IPS-20b (cell line): ENCODE results near the gene SOCS7.
A peak's percentile ranks its signal among the peaks of the same experiment; 100 is the strongest.
"Not testable (repeated sequence)": the region's sequence is repeated elsewhere in the genome, so short reads cannot be mapped to it uniquely, and the experiment has no call there.

Experiments used
- H3K27ac ChIP-seq: one replicate; pipeline ENCODE4 v1.5.1; 2013; ENCODE audit warnings: low read length
- H3K27me3 ChIP-seq: 2 replicates; pipeline ENCODE4 v1.6.1; 2013; ENCODE audit warnings: mild to moderate bottlenecking, low read length, inconsistent platforms; ENCODE audit not compliant: insufficient read depth
- H3K36me3 ChIP-seq: 2 replicates; pipeline ENCODE4 v1.6.1; 2013; ENCODE audit warnings: low read depth, mild to moderate bottlenecking, inconsistent platforms, low read length, moderate library complexity; ENCODE audit not compliant: insufficient read depth
- H3K4me1 ChIP-seq: 2 replicates; pipeline ENCODE4 v1.6.1; 2013; ENCODE audit warnings: mild to moderate bottlenecking, control low read depth, inconsistent platforms, low read length, moderate library complexity; ENCODE audit not compliant: insufficient read depth
- H3K4me3 ChIP-seq: 2 replicates; pipeline ENCODE4 v1.5.1; 2013; ENCODE audit warnings: mild to moderate bottlenecking, low read length, inconsistent platforms
- H3K9ac ChIP-seq: 2 replicates; pipeline ENCODE4 v1.6.1; 2013; ENCODE audit warnings: low read depth, mild to moderate bottlenecking, inconsistent platforms, low read length, moderate library complexity
- H3K9me3 ChIP-seq: 2 replicates; pipeline ENCODE4 v1.6.1; 2013; ENCODE audit warnings: mild to moderate bottlenecking, low read depth, low read length, inconsistent platforms; ENCODE audit not compliant: insufficient read depth

The SOCS7 gene

DNA sequence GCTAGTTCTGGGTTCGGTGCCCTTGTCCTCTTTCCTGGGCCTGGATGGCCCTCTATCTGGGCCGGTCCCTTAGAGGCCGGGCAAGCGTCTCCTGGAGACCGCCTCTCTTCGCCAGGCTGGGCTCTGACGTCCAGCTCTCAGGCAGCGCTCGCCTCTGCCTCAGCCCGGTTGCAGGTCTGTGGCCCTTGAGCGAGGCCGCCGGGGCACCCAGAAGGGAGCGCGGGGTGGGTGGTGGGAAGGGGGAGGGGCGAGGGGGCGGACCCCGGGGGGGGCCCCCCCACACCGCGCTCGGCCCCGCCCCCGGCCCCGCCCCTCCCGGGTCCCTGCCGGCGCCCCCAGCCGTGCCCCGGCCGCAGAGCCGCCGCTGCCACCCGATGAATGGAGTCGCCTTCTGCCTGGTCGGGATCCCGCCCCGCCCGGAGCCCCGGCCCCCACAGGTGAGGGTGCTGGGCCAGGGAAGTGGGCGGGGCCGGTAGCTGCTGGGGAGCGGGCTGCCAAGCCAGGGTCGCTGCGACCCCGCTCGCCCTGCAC lies 76.5 kb downstream of the SOCS7 start, which contains the start of gene ARHGAP23:
ARHGAP23 (plus strand) TSS at position 353 of the 531 bp plus-strand sequence; CDS start at position 375, 22 bp downstream.
- no peaks in the 10 kb centered on the region for H3K36me3 ChIP-seq
- peak within 1 kb of the TSS; percentile 71; the same call in 1 of the 2 replicates for H3K9ac ChIP-seq
- peaks cover 27% of the 10 kb centered on the region for H3K4me1 ChIP-seq
- H3K27me3 ChIP-seq: peaks cover 13% of the 10 kb centered on the region; the same call in 1 of the 2 replicates
- H3K9me3 ChIP-seq: no peaks in the 10 kb centered on the region
- no peak within 1 kb of the TSS for H3K27ac ChIP-seq
- peak within 1 kb of the TSS; percentile 77 for H3K4me3 ChIP-seq

DNA sequence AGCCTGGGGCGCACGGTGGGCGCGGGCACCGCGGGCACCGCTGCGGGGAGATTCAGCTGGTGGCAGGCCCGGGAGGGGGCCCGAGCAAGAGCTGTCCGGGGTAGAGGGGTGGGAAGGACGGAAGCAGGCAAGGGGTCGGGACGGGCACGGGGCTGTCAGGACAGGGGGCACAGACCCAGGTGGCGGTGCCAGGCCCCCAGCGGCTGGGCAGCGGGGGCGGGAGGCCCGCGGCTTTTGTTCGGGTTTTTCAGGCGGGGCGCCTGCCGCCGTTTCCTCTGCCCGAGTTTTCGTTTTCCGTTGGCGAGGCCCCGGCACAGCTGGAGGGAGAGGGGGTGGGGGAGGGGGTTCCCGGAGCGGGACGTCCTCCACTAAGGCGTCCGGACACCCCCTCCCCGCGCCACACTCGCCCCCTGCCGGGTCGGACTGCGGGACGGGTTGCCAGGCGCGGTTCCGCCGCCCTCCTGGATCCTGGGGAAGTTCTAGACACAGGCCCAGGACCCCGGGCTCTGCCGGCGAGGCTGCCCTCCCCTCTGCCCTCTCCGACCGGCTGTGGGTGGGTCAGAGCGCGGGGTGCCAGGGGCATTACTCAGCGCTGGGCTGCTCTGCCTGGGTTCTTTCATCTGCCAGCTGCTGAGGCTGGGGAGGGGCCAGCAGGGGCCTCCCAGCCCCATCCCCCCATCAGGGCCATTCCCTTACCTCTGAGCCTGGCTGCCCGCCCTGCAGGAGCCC lies 77.2 kb downstream of the SOCS7 start:
- peaks cover 13% of the 10 kb centered on the region; the same call in 1 of the 2 replicates for H3K27me3 ChIP-seq
- peak overlapping the region; percentile 63; the same call in 1 of the 2 replicates for H3K9ac ChIP-seq
- H3K27ac ChIP-seq: no peak overlapping the region
- H3K4me1 ChIP-seq: peaks cover 27% of the 10 kb centered on the region
- H3K9me3 ChIP-seq: no peaks in the 10 kb centered on the region
- no peaks in the 10 kb centered on the region for H3K36me3 ChIP-seq
- H3K4me3 ChIP-seq: peak overlapping the region; percentile 70

DNA sequence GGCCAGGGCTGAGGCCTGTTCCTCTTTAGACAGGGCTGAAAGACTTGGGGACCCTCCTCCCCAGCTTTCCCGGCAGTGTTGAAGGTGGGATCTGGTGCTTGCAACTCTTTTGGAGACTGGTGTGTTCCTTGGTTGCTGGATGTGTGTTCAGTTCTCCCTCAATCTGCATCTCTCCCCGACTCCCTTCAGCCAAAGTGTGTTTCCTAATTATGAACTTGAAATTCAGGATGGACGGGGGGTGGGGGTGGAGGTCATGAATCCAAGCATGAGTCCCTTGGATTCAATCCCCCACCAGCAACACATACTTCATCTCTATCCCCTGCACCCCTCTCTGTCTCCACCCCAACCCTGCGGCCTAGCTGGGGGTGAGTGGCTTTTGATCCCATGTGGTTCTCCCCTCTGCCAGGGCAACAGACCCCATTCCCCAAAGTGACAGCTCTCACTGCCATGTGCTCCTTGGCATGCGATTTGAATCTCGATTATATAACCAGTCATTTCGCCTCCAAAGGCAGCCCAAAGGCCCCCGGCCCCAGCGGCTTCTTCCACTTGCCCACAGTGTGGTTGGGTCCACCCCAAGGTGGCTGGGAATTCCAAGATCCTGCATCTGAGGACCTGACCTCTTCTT lies 77.9 kb downstream of the SOCS7 start:
- no peak overlapping the region for H3K27ac ChIP-seq
- H3K36me3 ChIP-seq: no peaks in the 10 kb centered on the region

DNA sequence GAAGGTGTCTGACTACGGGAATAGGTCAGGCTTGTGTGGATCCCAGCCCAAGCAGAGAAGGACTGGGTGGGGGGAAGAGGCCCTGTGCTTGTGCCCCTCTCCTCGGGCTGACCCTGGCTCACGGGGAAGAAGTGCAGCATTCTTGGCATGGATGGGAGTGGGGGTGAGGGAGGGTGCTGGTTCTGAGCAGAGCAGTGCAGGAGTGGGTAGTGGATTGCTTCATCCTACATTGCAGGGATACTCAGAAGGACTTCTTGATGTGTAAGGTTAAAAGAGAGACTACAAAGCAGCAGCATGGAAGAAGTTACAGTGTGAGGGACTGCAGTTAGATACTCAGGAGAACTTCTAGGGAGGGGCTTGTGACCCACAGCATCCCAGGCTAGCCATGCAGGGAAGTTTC lies 78.7 kb downstream of the SOCS7 start:
- no peaks in the 10 kb centered on the region for H3K36me3 ChIP-seq
- no peak overlapping the region for H3K27ac ChIP-seq
- H3K27me3 ChIP-seq: peaks cover 13% of the 10 kb centered on the region; the same call in 1 of the 2 replicates
- no peaks in the 10 kb centered on the region for H3K9me3 ChIP-seq
- H3K4me1 ChIP-seq: peaks cover 24% of the 10 kb centered on the region
- peak overlapping the region; percentile 1; the same call in 1 of the 2 replicates for H3K9ac ChIP-seq
- H3K4me3 ChIP-seq: peak overlapping the region; percentile 70; the same call in 1 of the 2 replicates

More for the DNA sequence above, 77.9 kb downstream of the SOCS7 start:
- H3K4me3 ChIP-seq: peak overlapping the region; percentile 70
- peak overlapping the region; percentile 63; the same call in 1 of the 2 replicates for H3K9ac ChIP-seq
- H3K27me3 ChIP-seq: peaks cover 13% of the 10 kb centered on the region; the same call in 1 of the 2 replicates
- H3K4me1 ChIP-seq: peaks cover 27% of the 10 kb centered on the region
- H3K9me3 ChIP-seq: no peaks in the 10 kb centered on the region

DNA sequence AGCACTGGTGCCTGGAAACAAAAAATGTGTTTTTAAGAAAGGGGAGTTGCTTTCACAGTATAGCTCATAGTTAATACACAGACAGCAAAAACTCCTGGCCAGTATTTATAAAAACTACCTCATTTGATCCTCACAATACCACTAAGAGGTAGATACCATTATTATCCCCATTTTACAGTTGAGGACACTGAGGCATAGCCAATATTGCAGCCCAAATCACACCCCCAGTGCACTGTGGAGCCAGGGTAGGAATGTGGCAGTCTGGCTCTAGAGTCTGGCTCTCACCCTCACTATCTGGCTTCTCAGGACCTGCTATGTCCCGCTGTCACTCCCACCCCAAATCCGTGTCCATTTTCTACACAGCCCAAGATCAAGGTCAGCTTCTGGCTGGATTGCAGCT lies 79.2 kb downstream of the SOCS7 start:
- H3K9me3 ChIP-seq: no peaks in the 10 kb centered on the region
- H3K4me3 ChIP-seq: no peak overlapping the region
- H3K27me3 ChIP-seq: peaks cover 13% of the 10 kb centered on the region; the same call in 1 of the 2 replicates
- peaks cover 19% of the 10 kb centered on the region for H3K4me1 ChIP-seq
- no peak overlapping the region for H3K9ac ChIP-seq
- H3K36me3 ChIP-seq: no peaks in the 10 kb centered on the region
- no peak overlapping the region for H3K27ac ChIP-seq

DNA sequence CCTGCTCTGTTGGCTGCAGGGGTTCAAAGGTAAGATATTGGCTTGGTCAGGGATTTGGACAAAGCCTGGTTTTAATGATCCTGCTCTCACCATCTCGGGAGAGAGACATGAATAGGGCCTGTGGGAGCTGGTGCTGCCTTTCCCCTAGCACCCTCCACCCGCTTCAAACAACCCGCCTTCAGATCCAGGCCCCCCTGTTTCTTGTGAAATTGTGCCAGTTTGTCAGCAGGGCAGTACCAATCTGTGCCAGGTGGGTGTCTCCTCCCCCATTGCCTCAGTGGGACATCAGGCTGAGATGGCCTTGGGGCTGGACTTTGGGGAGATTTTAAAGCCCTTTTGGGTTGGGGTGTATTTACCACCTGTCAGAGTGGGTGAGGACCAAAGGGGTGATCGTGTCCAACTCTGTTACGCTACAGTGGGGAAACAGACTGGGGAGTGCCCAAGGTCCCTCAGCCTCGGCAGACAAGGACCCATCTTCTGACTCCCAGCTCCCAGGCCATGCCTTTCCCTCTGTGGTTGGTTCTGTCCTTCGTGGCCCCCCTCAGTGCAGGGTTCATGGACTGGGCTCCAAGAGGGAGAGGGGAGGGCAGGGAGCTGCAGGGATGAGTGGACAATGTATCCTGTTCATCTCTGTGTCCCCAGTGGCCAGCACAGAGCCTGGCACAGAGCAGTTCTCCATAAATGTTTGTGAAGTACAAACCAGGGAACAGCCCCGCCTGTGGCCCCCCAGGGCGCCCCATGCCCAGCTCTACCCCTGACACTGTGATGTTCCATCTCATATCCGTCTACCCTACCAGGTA lies 79.9 kb downstream of the SOCS7 start:
- no peak overlapping the region for H3K9ac ChIP-seq
- H3K27ac ChIP-seq: no peak overlapping the region

DNA sequence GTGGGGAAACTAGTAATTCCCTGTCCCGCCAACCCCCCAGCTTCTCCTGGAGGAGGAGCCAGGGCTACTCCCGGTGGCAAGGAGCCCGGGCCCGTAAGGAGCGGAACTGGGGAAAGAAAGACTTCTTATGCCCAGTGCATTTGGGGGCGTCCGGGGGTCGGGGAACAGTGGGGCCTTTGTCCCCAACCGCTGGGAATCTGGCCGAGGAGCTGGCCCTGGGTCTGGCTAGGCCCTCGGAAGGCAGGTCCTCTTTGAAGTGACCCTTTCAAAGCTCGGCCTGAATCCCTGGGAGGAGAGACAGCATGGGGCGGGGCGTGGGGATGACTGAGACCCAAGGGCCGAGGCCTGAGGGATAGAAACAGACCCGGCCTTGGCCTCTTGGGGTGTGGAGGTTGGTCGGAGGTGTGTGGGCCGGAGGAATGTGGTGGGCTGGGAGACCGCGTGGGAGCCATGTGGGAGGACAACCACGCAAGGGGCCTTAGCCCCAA lies 82.6 kb downstream of the SOCS7 start:
- H3K27ac ChIP-seq: no peak overlapping the region
- no peak overlapping the region for H3K4me3 ChIP-seq
- H3K4me1 ChIP-seq: peaks cover 18% of the 10 kb centered on the region
- H3K36me3 ChIP-seq: no peaks in the 10 kb centered on the region; the same call in 1 of the 2 replicates
- no peak overlapping the region for H3K9ac ChIP-seq
- no peaks in the 10 kb centered on the region for H3K27me3 ChIP-seq
- no peaks in the 10 kb centered on the region for H3K9me3 ChIP-seq

More for the DNA sequence above, 79.9 kb downstream of the SOCS7 start:
- Histone ChIP-seq H3K9me3 (no peaks in the 10 kb centered on the region), H3K4me1 (peaks cover 21% of the 10 kb centered on the region), H3K36me3 (no peaks in the 10 kb centered on the region), H3K27me3 (peaks cover 13% of the 10 kb centered on the region; the same call in 1 of the 2 replicates), H3K4me3 (no peak overlapping the region)

DNA sequence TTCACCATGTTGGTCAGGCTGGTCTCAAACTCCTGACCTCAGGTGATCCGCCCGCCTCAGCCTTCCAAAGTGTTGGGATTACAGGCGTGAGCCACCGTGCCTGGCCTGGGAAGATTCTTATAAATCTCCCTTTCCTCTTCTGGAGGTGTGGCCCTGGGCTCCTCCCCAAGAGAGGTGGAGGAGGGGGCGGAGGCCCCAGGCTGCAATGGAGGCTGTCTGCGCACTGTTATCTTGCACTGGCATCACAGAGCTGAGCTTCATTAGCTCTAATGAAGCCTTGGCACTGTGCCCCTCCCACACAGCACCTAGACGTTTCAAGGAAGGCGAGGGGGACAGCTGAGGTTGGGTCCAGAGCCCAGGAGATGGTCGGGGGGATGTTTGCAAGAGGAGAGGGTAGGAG lies 84.2 kb downstream of the SOCS7 start:
- H3K27me3 ChIP-seq: no peaks in the 10 kb centered on the region
- H3K27ac ChIP-seq: no peak overlapping the region
- H3K9me3 ChIP-seq: no peaks in the 10 kb centered on the region
- H3K36me3 ChIP-seq: no peaks in the 10 kb centered on the region; the same call in 1 of the 2 replicates
- peaks cover 12% of the 10 kb centered on the region; the same call in 1 of the 2 replicates for H3K4me1 ChIP-seq
- H3K4me3 ChIP-seq: no peak overlapping the region
- H3K9ac ChIP-seq: no peak overlapping the region

DNA sequence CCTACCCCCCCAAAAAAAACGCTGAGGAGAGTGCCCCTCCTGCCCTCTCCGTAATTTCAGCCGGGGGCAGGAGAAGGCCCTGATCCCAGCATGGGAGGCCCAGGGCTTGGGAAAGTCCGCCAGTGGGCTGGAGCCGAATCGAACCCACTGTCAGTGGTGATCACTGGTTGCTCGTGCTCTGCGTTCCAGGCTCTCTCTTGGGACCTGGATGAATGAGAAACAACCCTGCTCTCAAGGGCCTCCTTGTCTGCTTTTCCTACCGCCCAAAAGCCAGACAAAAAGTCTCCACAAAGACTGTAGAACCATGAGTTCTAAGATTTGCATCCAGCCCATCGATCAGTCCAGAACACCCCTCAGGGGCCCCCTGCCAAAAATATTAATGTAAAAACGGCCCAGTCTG lies 84.7 kb downstream of the SOCS7 start:
- peaks cover 14% of the 10 kb centered on the region; the same call in 1 of the 2 replicates for H3K4me1 ChIP-seq

DNA sequence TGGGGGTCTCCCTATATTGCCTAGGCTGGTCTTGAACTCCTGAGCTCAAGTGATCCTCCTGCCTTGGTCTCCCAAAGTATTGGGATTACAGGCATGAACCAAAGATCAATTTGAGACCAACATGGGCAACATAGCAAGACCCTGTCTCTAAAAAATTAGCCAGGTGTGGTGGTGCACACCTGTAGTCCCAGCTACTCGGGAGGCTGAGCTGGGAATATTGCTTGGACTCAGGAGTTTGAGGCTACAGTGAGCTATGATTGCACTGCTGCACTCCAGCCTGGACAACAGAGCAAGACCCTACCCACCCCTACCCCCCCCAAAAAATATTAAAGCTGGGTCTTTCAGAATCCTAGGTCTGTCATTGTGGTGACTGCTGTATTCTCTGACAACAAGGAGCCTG lies 85.7 kb downstream of the SOCS7 start:
- H3K9ac ChIP-seq, H3K9me3 ChIP-seq, H3K4me3 ChIP-seq, H3K27ac ChIP-seq, H3K27me3 ChIP-seq, H3K36me3 ChIP-seq: not testable (repeated sequence)
- H3K4me1 ChIP-seq: peaks cover 19% of the 10 kb centered on the region; the same call in 1 of the 2 replicates

More for the DNA sequence above, 84.7 kb downstream of the SOCS7 start:
- Histone ChIP-seq H3K4me3 (no peak overlapping the region), H3K9me3 (no peaks in the 10 kb centered on the region), H3K27ac (no peak overlapping the region), H3K27me3 (no peaks in the 10 kb centered on the region), H3K9ac (no peak overlapping the region), H3K36me3 (no peaks in the 10 kb centered on the region; the same call in 1 of the 2 replicates)

DNA sequence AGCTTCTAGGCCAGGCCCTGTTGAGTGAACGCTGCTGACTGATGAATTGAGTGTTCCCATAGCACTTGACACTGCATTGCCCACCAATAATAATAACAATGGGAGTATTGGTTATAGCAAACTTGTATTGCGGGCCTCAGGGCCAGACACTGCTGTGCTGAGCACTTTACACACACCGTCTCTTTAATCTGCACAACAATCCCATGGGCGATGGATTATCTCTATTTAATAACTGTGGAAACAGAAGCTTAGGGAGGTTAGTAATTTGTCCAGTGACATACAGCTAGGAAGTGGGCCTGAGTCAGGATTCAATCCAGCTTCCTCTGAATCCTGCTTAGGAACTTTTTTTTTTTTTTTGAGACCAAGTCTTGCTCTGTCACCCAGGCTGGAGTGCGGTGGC lies 87.8 kb downstream of the SOCS7 start:
- no peak overlapping the region for H3K27ac ChIP-seq
- no peaks in the 10 kb centered on the region; the same call in 1 of the 2 replicates for H3K36me3 ChIP-seq
- H3K4me1 ChIP-seq: peaks cover 32% of the 10 kb centered on the region; the same call in 1 of the 2 replicates
- no peaks in the 10 kb centered on the region for H3K9me3 ChIP-seq
- no peaks in the 10 kb centered on the region for H3K27me3 ChIP-seq
- no peak overlapping the region for H3K9ac ChIP-seq
- H3K4me3 ChIP-seq: no peak overlapping the region
